ENCODE results near the gene CPNE2. TPM values are rescaled to one million over a fixed set of nuclear protein-coding genes. Genes with fewer than 3 reads are reported as not detected.

The CPNE2 gene
- polyA plus RNA-seq, 2 of the 4 experiments (the other 2 are of a cell fraction), result 36.7 TPM

DNA sequence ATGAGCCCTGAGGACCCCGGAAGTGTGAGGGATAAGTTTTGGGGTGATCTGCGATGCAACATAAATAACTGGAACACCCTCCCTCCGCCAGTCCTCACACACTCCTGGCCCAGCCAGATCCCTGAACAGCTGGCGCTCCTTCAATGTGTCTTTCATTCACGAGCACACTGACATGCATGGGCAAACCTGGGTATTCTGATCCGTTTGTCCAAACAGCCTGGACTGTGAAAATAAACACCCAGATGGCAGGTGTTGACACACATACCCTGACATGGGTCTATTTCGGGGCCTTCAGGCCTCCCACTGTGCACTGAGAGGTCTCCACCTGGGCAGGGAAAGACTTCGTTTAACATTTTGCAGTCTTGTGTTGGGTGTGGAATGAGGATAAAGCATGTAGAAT is 3.0 kb upstream of the CPNE2 start:
- H3K4me1 ChIP-seq, result peaks cover 15% of the 10 kb centered on the region
- POLR2A ChIA-PET, result no interaction called here
- H3K4me2 ChIP-seq, result no peak overlapping the region
- FAIRE-seq (no peak), DNase-seq (ENCODE audit: low read depth in 1 of 2, low spot score in 1 of 2) (no peak), ATAC-seq (no peak)
- TF ChIP-seq JUNB (IDR thresholded peaks at IDR 0.05) (no peak), ZSCAN20 (CRISPR knock-in tag; IDR thresholded peaks at IDR 0.05) (no peak), MAFK (IDR thresholded peaks at IDR 0.05; ENCODE audit: partially characterized antibody) (no peak), MAZ (IDR thresholded peaks at IDR 0.05; ENCODE audit: borderline replicate concordance, low read depth, low read length) (no peak), EP300 (IDR thresholded peaks at IDR 0.05) (no peak), JUN (IDR thresholded peaks at IDR 0.05) (no peak)
- TF ChIP-seq, protein P1, sequence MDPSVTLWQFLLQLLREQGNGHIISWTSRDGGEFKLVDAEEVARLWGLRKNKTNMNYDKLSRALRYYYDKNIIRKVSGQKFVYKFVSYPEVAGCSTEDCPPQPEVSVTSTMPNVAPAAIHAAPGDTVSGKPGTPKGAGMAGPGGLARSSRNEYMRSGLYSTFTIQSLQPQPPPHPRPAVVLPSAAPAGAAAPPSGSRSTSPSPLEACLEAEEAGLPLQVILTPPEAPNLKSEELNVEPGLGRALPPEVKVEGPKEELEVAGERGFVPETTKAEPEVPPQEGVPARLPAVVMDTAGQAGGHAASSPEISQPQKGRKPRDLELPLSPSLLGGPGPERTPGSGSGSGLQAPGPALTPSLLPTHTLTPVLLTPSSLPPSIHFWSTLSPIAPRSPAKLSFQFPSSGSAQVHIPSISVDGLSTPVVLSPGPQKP (IDR thresholded peaks at IDR 0.05; ENCODE audit: low read depth, low read length), result no peak
- no peaks in the 10 kb centered on the region for H3K9me3 ChIP-seq
- no peak overlapping the region for H3K27ac ChIP-seq
- H3K4me3 ChIP-seq, result no peak overlapping the region
- CTCF ChIA-PET, result interaction anchor here (0.7 kb wide), 1 partner anchor 124 kb away, joined by 3 read pairs; no protein-coding TSS in a partner anchor
- 90% methylated on average over 8 of the region's 8 CpGs for WGBS (ENCODE audit: missing lambda C conversion rate)

DNA sequence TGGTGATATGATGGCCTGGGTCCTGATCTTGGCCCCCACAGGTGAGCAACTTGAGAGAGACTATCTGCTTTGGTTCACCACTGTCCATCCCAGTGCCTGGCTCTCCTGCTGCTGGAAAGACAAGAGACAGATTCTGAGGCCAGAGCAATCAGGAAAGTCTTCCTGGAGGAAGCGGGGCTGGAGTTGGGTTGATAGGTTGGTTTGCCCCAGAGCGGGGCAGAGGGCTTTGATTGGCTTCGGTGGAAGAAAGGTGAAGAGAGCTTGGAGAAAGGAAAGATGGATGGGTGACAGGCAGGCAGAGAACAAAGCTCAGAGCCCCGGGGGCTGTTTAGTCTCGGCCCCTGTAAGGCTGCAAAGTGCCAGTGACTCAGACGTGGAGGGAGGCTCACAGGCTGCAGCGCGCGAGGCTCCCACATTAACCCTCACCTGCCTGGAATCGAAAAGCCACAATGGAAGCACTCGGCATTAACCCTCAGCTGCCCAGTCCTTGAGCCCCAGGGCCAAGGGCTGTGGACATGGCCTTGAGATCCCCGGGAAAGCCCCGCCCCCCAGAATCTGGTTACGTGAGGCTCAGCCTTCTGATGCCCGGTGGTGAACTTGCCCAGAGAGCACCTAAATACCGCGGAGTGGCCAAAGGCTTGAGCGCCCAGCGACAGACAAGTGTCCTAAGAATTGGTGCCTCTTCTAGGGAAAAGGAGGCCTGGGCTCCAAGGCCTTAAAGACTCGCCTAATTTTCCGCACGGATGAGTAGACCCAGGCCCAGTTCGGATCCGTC is 996 bp upstream of the CPNE2 start:
- POLR2A ChIA-PET, result no interaction called here
- ATAC-seq, result peak; percentile 38 to 76; a peak in 5 of 6 replicates
- Histone ChIP-seq H3K9me3 (no peaks in the 10 kb centered on the region), H3K27ac (peak overlapping the region; percentile 98 to 99), H3K4me3 (peak overlapping the region; percentile 99), H3K4me2 (peak overlapping the region; percentile 99), H3K4me1 (peaks cover 15% of the 10 kb centered on the region)
- no peak for FAIRE-seq
- TF ChIP-seq POLR2A (IDR thresholded peaks at IDR 0.05; ENCODE audit: low read length) (0 out of 2 replicates have a peak, but pooled peaks have one; percentile 5), ZFP36 (IDR thresholded peaks at IDR 0.05; ENCODE audit: borderline replicate concordance, partially characterized antibody) (peak; percentile 92), FOSL2 (IDR thresholded peaks at IDR 0.05) (no peak), FOSL2 (CRISPR knock-in tag; IDR thresholded peaks at IDR 0.05) (peak; percentile 59; the same call in 1 of the 2 replicates), RAD21 (conservative IDR thresholded peaks at IDR 0.05 in 1 of 2, IDR thresholded peaks at IDR 0.05 in 1 of 2) (no peak), HOXB5 (CRISPR knock-in tag; IDR thresholded peaks at IDR 0.05) (0 out of 2 replicates have a peak, but pooled peaks have one; percentile 34), SMC3 (IDR thresholded peaks at IDR 0.05) (no peak)
- TF ChIP-seq, protein P2, sequence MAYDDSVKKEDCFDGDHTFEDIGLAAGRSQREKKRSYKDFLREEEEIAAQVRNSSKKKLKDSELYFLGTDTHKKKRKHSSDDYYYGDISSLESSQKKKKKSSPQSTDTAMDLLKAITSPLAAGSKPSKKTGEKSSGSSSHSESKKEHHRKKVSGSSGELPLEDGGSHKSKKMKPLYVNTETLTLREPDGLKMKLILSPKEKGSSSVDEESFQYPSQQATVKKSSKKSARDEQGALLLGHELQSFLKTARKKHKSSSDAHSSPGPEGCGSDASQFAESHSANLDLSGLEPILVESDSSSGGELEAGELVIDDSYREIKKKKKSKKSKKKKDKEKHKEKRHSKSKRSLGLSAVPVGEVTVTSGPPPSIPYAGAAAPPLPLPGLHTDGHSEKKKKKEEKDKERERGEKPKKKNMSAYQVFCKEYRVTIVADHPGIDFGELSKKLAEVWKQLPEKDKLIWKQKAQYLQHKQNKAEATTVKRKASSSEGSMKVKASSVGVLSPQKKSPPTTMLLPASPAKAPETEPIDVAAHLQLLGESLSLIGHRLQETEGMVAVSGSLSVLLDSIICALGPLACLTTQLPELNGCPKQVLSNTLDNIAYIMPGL (CRISPR knock-in tag; IDR thresholded peaks at IDR 0.05; ENCODE audit: borderline replicate concordance), result no peak
- TF ChIP-seq, protein P3, sequence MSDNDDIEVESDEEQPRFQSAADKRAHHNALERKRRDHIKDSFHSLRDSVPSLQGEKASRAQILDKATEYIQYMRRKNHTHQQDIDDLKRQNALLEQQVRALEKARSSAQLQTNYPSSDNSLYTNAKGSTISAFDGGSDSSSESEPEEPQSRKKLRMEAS (IDR thresholded peaks at IDR 0.05), result peak; percentile 11; the same call in 1 of the 2 replicates
- peak; percentile 65 to 67 for DNase-seq (ENCODE audit: low read depth in 1 of 2, low spot score in 1 of 2)
- CTCF ChIA-PET, result interaction anchor here (0.6 to 7.8 kb wide), 13 partner anchors 11 to 492 kb away, joined by 3 to 101 read pairs (median 4); no protein-coding TSS in a partner anchor
- 15% methylated on average over 20 of the region's 24 CpGs for WGBS (ENCODE audit: missing lambda C conversion rate)

DNA sequence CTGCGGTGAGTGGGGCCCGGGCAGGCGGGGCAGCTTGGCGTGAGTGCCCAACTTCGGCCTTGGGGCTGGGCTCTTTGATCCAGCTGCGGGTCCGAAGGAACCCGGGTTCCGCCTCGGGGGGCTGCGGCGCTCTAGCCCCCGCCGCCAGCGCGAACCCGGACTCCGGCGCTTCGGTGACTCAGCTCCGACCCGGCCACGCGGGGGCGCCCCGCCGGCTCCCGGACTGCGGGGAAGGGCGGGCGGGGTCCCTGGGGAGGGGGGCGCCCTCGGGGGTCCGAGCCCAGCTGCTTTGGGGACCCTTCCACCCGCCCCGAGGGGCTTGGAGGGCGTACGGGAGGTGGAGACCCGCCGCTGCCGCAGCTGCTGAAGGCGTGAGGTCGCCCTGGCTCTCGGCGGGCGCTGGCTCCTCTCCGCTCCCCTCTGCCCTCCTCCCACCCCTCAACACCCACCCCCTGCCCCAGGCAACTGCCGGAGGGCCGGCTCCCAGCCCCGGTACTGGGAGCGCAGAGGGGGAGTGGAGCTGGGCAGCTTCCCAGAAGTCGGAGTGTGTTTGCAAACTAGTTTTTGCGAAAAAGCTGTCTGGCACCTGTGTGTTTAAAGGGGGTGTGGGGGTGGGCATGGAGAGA is 516 bp downstream of the CPNE2 start:
- peak overlapping the region; percentile 99 for H3K4me3 ChIP-seq
- ATAC-seq (peak; percentile 51 to 66), FAIRE-seq (no peak), DNase-seq (ENCODE audit: low read depth in 1 of 2, low spot score in 1 of 2) (peak in 1 of 2 experiments; percentile 62)
- CTCF ChIA-PET, result interaction anchor here (0.6 to 7.8 kb wide), 43 partner anchors 11 to 333 kb away, joined by 3 to 101 read pairs (median 4); partner anchors contain the start of gene PLLP
- H3K27ac ChIP-seq, result peak overlapping the region; percentile 98 to 99
- no CpG with 5 or more reads among the region's 53 CpGs for WGBS (ENCODE audit: missing lambda C conversion rate)
- H3K9me3 ChIP-seq, result no peaks in the 10 kb centered on the region
- H3K4me1 ChIP-seq, result peaks cover 15% of the 10 kb centered on the region
- POLR2A ChIA-PET, result interaction anchor here (0.9 to 1.5 kb wide), 5 partner anchors 12 to 207 kb away, joined by 3 to 5 read pairs (median 3); partner anchors contain the start of genes PSME3IP1 and RSPRY1
- H3K4me2 ChIP-seq, result peak overlapping the region; percentile 99
- TF ChIP-seq, protein P4, sequence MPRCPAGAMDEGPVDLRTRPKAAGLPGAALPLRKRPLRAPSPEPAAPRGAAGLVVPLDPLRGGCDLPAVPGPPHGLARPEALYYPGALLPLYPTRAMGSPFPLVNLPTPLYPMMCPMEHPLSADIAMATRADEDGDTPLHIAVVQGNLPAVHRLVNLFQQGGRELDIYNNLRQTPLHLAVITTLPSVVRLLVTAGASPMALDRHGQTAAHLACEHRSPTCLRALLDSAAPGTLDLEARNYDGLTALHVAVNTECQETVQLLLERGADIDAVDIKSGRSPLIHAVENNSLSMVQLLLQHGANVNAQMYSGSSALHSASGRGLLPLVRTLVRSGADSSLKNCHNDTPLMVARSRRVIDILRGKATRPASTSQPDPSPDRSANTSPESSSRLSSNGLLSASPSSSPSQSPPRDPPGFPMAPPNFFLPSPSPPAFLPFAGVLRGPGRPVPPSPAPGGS (IDR thresholded peaks at IDR 0.05), result 0 out of 3 replicates have a peak, but pooled peaks have one; percentile 12
- TF ChIP-seq POLR2AphosphoS2 (conservative IDR thresholded peaks at IDR 0.05; ENCODE audit: low read length), result no peak
- TF ChIP-seq FOSB (CRISPR knock-in tag; IDR thresholded peaks at IDR 0.05), result no peak
- TF ChIP-seq CHD4 (IDR thresholded peaks at IDR 0.05; ENCODE audit: borderline replicate concordance), result no peak
- TF ChIP-seq HDAC2 (IDR thresholded peaks at IDR 0.05), result no peak
- TF ChIP-seq, protein P5, sequence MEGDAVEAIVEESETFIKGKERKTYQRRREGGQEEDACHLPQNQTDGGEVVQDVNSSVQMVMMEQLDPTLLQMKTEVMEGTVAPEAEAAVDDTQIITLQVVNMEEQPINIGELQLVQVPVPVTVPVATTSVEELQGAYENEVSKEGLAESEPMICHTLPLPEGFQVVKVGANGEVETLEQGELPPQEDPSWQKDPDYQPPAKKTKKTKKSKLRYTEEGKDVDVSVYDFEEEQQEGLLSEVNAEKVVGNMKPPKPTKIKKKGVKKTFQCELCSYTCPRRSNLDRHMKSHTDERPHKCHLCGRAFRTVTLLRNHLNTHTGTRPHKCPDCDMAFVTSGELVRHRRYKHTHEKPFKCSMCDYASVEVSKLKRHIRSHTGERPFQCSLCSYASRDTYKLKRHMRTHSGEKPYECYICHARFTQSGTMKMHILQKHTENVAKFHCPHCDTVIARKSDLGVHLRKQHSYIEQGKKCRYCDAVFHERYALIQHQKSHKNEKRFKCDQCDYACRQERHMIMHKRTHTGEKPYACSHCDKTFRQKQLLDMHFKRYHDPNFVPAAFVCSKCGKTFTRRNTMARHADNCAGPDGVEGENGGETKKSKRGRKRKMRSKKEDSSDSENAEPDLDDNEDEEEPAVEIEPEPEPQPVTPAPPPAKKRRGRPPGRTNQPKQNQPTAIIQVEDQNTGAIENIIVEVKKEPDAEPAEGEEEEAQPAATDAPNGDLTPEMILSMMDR (IDR thresholded peaks at IDR 0.05), result peak; percentile 85
- TF ChIP-seq MAFK (IDR thresholded peaks at IDR 0.05; ENCODE audit: partially characterized antibody), result no peak
- TF ChIP-seq, protein P2 (CRISPR knock-in tag; IDR thresholded peaks at IDR 0.05; ENCODE audit: borderline replicate concordance), result peak; percentile 78; the same call in 1 of the 2 replicates
- TF ChIP-seq GATA3 (IDR thresholded peaks at IDR 0.05; ENCODE audit: borderline replicate concordance), result no peak
- TF ChIP-seq RAD21 (conservative IDR thresholded peaks at IDR 0.05 in 1 of 2, IDR thresholded peaks at IDR 0.05 in 1 of 2), result peak in 1 of 2 experiments; percentile 44; a peak in 2 of 5 replicates

Measured in A549 (cell line).